ENCODE results near the gene MTCH1.

MTCH1 gene

GRCh38 chr6:36980129-36980528 is 5.9 kb downstream of the MTCH1 start:
- H3K9me3 ChIP-seq (ENCODE audit: low read length), result no peaks in the 10 kb centered on the region
- no peaks in the 10 kb centered on the region for H3F3A ChIP-seq (ENCODE audit: insufficient read depth, low read length)
- H4K20me1 ChIP-seq (ENCODE audit: insufficient read depth, low read length), result no peaks in the 10 kb centered on the region
- H3K4me1 ChIP-seq (ENCODE audit: insufficient read depth, low read length, severe bottlenecking), result peaks cover 56% of the 10 kb centered on the region
- H3K4me3 ChIP-seq (ENCODE audit: low read depth, low read length, poor library complexity, severe bottlenecking), result no peak overlapping the region
- H3K36me3 ChIP-seq (ENCODE audit: insufficient read depth, low read length), result peaks cover 39% of the 10 kb centered on the region
- H3K79me2 ChIP-seq (ENCODE audit: insufficient read depth, low read length), result peaks cover 33% of the 10 kb centered on the region
- no peak overlapping the region for H2AFZ ChIP-seq (ENCODE audit: low read length)
- TF ChIP-seq CTCF (IDR thresholded peaks at IDR 0.05; ENCODE audit: low read length) (no peak), EZH2 (IDR thresholded peaks at IDR 0.05; ENCODE audit: borderline replicate concordance, low read length) (no peak)
- H3K27ac ChIP-seq (ENCODE audit: low read depth, low read length, poor library complexity, severe bottlenecking), result peak overlapping the region; percentile 37
- no peaks in the 10 kb centered on the region for H3K9me2 ChIP-seq (ENCODE audit: low read depth, low read length)
- no peak overlapping the region for H3K4me2 ChIP-seq (ENCODE audit: low read length)
- no peak overlapping the region for H3K9ac ChIP-seq (ENCODE audit: low read length)
- H3K27me3 ChIP-seq (ENCODE audit: insufficient read depth, low read length), result no peaks in the 10 kb centered on the region

- Histone ChIP-seq H3K36me3 (ENCODE audit: insufficient read depth, low read length) (peaks cover 47% of the 10 kb centered on the region), H3K79me2 (ENCODE audit: insufficient read depth, low read length) (peaks cover 25% of the 10 kb centered on the region), H3K4me1 (ENCODE audit: insufficient read depth, low read length, severe bottlenecking) (peaks cover 50% of the 10 kb centered on the region)
These were observed 6.7 kb downstream of the MTCH1 start for GRCh38 chr6:36979347-36979742.

GRCh38 chr6:36978421-36979346 is 7.3 kb downstream of the MTCH1 start:
- Histone ChIP-seq H3F3A (ENCODE audit: insufficient read depth, low read length) (no peaks in the 10 kb centered on the region), H3K79me2 (ENCODE audit: insufficient read depth, low read length) (peaks cover 18% of the 10 kb centered on the region), H2AFZ (ENCODE audit: low read length) (no peak overlapping the region), H3K4me3 (ENCODE audit: low read depth, low read length, poor library complexity, severe bottlenecking) (no peak overlapping the region), H3K27ac (ENCODE audit: low read depth, low read length, poor library complexity, severe bottlenecking) (peak overlapping the region; percentile 7), H3K4me1 (ENCODE audit: insufficient read depth, low read length, severe bottlenecking) (peaks cover 43% of the 10 kb centered on the region), H3K36me3 (ENCODE audit: insufficient read depth, low read length) (peaks cover 54% of the 10 kb centered on the region), H3K9me2 (ENCODE audit: low read depth, low read length) (no peaks in the 10 kb centered on the region), H3K9ac (ENCODE audit: low read length) (no peak overlapping the region; the same call in 1 of the 2 replicates), H3K27me3 (ENCODE audit: insufficient read depth, low read length) (no peaks in the 10 kb centered on the region), H4K20me1 (ENCODE audit: insufficient read depth, low read length) (no peaks in the 10 kb centered on the region), H3K4me2 (ENCODE audit: low read length) (no peak overlapping the region), H3K9me3 (ENCODE audit: low read length) (no peaks in the 10 kb centered on the region)
- TF ChIP-seq CTCF (IDR thresholded peaks at IDR 0.05; ENCODE audit: low read length) (no peak), EZH2 (IDR thresholded peaks at IDR 0.05; ENCODE audit: borderline replicate concordance, low read length) (no peak)

More at GRCh38 chr6:36979347-36979742, 6.7 kb downstream of the MTCH1 start:
- H3K9me3 ChIP-seq (ENCODE audit: low read length), result no peaks in the 10 kb centered on the region
- H3K9me2 ChIP-seq (ENCODE audit: low read depth, low read length), result no peaks in the 10 kb centered on the region
- no peak overlapping the region; the same call in 1 of the 2 replicates for H3K9ac ChIP-seq (ENCODE audit: low read length)
- no peak overlapping the region for H3K4me2 ChIP-seq (ENCODE audit: low read length)
- no peaks in the 10 kb centered on the region for H3K27me3 ChIP-seq (ENCODE audit: insufficient read depth, low read length)
- no peak overlapping the region for H3K4me3 ChIP-seq (ENCODE audit: low read depth, low read length, poor library complexity, severe bottlenecking)
- H2AFZ ChIP-seq (ENCODE audit: low read length), result no peak overlapping the region
- H3K27ac ChIP-seq (ENCODE audit: low read depth, low read length, poor library complexity, severe bottlenecking), result peak overlapping the region; percentile 33
- TF ChIP-seq CTCF (IDR thresholded peaks at IDR 0.05; ENCODE audit: low read length) (peak; percentile 81), EZH2 (IDR thresholded peaks at IDR 0.05; ENCODE audit: borderline replicate concordance, low read length) (no peak)
- H4K20me1 ChIP-seq (ENCODE audit: insufficient read depth, low read length), result no peaks in the 10 kb centered on the region
- no peaks in the 10 kb centered on the region for H3F3A ChIP-seq (ENCODE audit: insufficient read depth, low read length)

Data from OCI-LY1 (cell line).